ENCODE data around the gene ITGB2. TPM values are rescaled to one million over a fixed set of nuclear protein-coding genes. Genes with fewer than 3 reads are reported as not detected.

Gene ITGB2
- total RNA-seq, 1 donor from 2014 or later, result 0.74 TPM

DNA sequence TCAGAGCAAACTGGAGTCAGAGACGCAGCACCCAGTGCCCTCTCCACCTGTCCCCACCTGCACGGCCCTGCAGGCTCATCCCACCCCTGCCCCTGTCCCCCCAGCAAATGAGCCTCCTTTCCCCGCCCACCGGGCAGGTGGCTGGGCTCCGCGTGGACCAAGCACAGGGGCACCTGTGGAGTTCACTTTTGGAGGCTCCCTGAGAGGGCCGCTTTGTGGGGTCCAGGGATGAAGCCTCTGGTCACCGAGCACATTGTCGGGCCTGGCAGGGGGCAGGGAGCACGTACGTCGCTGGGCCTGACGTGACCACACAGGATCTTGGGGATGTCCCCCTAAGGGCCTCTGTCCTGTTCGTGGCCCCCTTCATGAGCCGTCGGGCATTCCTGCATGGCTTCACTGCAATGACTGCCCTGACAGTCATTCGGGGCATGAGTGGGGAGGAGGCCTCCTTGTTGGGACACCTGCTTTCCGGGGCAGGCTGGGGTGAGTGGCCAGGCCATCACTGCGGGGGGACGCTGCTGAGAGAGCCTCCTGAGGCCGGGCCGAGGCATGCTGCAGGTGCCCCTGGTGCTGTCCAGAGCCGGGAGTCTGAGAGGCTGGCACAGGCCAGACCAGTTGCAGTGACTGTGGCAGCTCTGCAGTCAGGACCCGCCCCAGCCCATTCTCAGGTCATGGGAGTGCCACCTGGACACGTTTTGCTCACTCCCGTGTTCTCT is 38.8 kb upstream of the ITGB2 start:
- no peak for DNase-seq (ENCODE audit: low spot score in 2 of 2, unreplicated experiment in 2 of 2)
- TF ChIP-seq, protein P1, sequence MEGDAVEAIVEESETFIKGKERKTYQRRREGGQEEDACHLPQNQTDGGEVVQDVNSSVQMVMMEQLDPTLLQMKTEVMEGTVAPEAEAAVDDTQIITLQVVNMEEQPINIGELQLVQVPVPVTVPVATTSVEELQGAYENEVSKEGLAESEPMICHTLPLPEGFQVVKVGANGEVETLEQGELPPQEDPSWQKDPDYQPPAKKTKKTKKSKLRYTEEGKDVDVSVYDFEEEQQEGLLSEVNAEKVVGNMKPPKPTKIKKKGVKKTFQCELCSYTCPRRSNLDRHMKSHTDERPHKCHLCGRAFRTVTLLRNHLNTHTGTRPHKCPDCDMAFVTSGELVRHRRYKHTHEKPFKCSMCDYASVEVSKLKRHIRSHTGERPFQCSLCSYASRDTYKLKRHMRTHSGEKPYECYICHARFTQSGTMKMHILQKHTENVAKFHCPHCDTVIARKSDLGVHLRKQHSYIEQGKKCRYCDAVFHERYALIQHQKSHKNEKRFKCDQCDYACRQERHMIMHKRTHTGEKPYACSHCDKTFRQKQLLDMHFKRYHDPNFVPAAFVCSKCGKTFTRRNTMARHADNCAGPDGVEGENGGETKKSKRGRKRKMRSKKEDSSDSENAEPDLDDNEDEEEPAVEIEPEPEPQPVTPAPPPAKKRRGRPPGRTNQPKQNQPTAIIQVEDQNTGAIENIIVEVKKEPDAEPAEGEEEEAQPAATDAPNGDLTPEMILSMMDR (IDR thresholded peaks at IDR 0.05; ENCODE audit: unreplicated experiment), result no peak
- Mint-ChIP-seq H3K27ac (no peak overlapping the region), H3K36me3 (peaks cover 24% of the 10 kb centered on the region), H3K27me3 (ENCODE audit: low read depth) (no peaks in the 10 kb centered on the region), H3K4me3 (no peak overlapping the region), H3K4me1 (peaks cover 11% of the 10 kb centered on the region), H3K9me3 (peaks cover 5% of the 10 kb centered on the region)

DNA sequence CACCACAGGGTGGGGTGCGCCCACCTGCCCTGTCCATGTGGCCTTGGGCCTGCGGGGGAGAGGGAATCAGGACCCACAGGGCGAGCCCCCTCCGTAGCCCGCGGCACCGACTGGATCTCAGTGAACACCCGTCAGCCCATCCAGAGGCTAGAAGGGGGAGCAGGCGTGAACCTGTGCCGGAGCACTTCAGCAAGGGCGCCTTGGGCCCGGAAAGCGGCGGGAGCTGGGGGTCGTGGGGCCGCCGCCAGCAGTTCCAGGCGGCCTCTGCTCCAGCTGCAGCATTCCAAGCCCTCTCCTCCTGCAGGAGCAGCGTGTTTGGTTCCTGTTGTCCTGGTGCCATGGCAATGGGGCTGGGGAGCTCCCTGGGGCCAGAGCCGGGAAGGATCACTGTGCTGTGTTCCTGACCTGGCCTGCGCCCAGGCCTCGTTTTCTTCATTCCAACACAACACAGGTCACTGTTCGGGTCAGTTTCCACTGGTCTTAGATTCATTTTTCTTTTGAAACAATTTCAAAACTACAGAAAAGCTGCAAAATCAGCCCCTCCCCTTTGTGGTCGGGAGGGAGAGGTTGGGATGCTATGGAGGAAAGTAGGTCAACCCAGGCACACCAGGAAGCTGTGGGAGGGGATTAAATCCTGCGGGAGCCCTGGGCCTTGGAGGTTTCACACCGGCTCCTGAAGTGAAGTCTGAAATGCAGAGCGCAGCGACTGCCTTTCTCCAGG is 37.9 kb upstream of the ITGB2 start:
- Mint-ChIP-seq H3K4me3 (no peak overlapping the region), H3K4me1 (peaks cover 11% of the 10 kb centered on the region), H3K36me3 (peaks cover 17% of the 10 kb centered on the region), H3K27me3 (ENCODE audit: low read depth) (no peaks in the 10 kb centered on the region), H3K9me3 (peaks cover 3% of the 10 kb centered on the region), H3K27ac (peak overlapping the region; percentile 66)
- TF ChIP-seq, protein P1 (IDR thresholded peaks at IDR 0.05; ENCODE audit: unreplicated experiment), result no peak
- DNase-seq (ENCODE audit: low spot score in 2 of 2, unreplicated experiment in 2 of 2), result no peak

DNA sequence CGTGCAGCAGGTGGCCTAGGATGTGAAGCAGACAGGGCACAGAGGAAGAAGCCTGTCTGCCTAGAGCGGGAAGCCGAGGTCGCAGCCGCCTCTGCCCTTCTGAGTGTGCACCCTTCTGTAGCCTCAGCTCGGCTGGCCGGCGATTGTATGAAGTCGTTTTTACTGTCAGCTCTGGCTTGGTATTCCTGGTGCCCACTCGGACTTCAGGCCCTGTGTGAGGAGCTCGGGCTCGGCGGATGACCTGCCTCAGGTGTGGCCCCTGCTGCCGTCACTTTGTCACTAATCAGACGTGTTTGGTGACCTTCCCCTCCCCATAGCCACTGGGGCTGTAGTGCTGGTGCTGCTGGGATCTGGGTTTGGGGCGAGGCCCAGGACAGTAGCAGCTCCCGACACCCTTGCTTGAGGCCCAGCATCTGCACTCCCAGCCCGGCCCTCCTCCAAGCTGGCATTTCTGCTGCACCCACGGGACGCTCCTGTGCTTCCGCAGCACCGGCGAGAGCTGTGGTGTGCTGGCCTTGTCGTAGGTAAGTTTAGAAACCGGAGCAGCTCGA is 37.3 kb upstream of the ITGB2 start:
- H3K9me3 Mint-ChIP-seq, result no peaks in the 10 kb centered on the region
- H3K36me3 Mint-ChIP-seq, result peaks cover 14% of the 10 kb centered on the region
- TF ChIP-seq, protein P1 (IDR thresholded peaks at IDR 0.05; ENCODE audit: unreplicated experiment), result no peak
- H3K4me1 Mint-ChIP-seq, result peaks cover 11% of the 10 kb centered on the region
- no peaks in the 10 kb centered on the region for H3K27me3 Mint-ChIP-seq (ENCODE audit: low read depth)
- DNase-seq (ENCODE audit: low spot score in 2 of 2, unreplicated experiment in 2 of 2), result no peak
- H3K27ac Mint-ChIP-seq, result no peak overlapping the region
- H3K4me3 Mint-ChIP-seq, result no peak overlapping the region

- peaks cover 12% of the 10 kb centered on the region for H3K36me3 Mint-ChIP-seq
- H3K27ac Mint-ChIP-seq, result no peak overlapping the region
- TF ChIP-seq, protein P1 (IDR thresholded peaks at IDR 0.05; ENCODE audit: unreplicated experiment), result no peak
- no peak overlapping the region for H3K4me3 Mint-ChIP-seq
- DNase-seq (ENCODE audit: low spot score in 2 of 2, unreplicated experiment in 2 of 2), result no peak
- peaks cover 8% of the 10 kb centered on the region for H3K4me1 Mint-ChIP-seq
- H3K27me3 Mint-ChIP-seq (ENCODE audit: low read depth), result no peaks in the 10 kb centered on the region
- no peaks in the 10 kb centered on the region for H3K9me3 Mint-ChIP-seq
Observed at GRCh38 chr21:44957047-44957831, 36.5 kb upstream of the ITGB2 start.

GRCh38 chr21:44956356-44957046 is 35.8 kb upstream of the ITGB2 start:
- peaks cover 5% of the 10 kb centered on the region for H3K4me1 Mint-ChIP-seq
- no peak overlapping the region for H3K27ac Mint-ChIP-seq
- no peak for DNase-seq (ENCODE audit: low spot score in 2 of 2, unreplicated experiment in 2 of 2)
- no peak overlapping the region for H3K4me3 Mint-ChIP-seq
- peaks cover 9% of the 10 kb centered on the region for H3K36me3 Mint-ChIP-seq
- no peaks in the 10 kb centered on the region for H3K27me3 Mint-ChIP-seq (ENCODE audit: low read depth)
- H3K9me3 Mint-ChIP-seq, result no peaks in the 10 kb centered on the region
- TF ChIP-seq, protein P1 (IDR thresholded peaks at IDR 0.05; ENCODE audit: unreplicated experiment), result no peak
